ENCODE measurements around the gene C1orf21. TPM values are rescaled to one million over a fixed set of nuclear protein-coding genes. Genes with fewer than 3 reads are reported as not detected.
"Not testable (repeated sequence)": the region's sequence is repeated elsewhere in the genome, so short reads cannot be mapped to it uniquely, and the experiment has no call there.

The C1orf21 gene
- total and polyA plus RNA-seq, 2 of the 4 experiments (the other 2 are of a cell fraction) = 6.4 to 9.9 TPM

DNA sequence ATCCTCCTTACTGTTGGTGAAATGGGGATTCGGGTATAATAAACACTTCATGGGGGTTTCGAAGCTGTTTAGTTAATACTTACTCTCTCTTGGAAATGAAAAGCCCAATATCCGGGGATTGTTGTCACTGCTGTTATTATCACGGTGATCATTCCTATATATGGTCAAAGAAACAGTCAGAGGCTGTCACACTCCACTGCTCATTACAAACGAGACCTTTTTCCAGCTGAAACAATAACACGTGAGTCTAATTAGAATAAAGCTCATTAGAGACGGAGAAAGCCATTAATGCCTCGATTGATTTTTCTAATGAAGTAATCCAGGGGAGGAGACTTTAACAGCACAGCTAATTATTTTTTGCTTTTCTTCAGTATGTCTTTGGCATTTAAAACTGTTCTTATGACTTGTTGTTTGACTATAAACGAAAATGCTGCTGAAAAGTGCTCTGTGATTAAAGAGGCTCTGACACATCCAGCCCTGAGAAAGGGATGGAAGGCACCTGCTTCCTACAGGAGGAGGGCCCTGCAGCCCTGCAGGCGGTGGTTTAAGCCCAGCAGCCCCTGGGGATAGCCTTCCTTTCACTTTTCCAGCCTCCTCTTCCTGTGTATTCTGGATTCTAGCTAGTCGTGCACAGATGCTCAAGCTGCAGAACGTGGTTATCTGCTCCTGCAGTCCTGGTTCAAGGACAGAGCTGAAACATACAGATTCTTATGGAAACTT, 224.2 kb downstream of the C1orf21 start:
- no peak overlapping the region for H3K4ac ChIP-seq (ENCODE audit: low read depth, low read length)
- no peak overlapping the region; a peak in 1 of 4 replicates for H4K8ac ChIP-seq (ENCODE audit: low read depth in 2 of 2, low read length in 2 of 2)
- TF ChIP-seq MXI1 (IDR thresholded peaks at IDR 0.05; ENCODE audit: borderline replicate concordance, low read depth, low read length) = no peak
- no peak for TF ChIP-seq SMC3 (IDR thresholded peaks at IDR 0.05; ENCODE audit: low read depth, low read length)
- no peak for TF ChIP-seq POLR2A (IDR thresholded peaks at IDR 0.05; ENCODE audit: low read depth, low read length)
- TF ChIP-seq, protein P1, sequence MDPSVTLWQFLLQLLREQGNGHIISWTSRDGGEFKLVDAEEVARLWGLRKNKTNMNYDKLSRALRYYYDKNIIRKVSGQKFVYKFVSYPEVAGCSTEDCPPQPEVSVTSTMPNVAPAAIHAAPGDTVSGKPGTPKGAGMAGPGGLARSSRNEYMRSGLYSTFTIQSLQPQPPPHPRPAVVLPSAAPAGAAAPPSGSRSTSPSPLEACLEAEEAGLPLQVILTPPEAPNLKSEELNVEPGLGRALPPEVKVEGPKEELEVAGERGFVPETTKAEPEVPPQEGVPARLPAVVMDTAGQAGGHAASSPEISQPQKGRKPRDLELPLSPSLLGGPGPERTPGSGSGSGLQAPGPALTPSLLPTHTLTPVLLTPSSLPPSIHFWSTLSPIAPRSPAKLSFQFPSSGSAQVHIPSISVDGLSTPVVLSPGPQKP (IDR thresholded peaks at IDR 0.05; ENCODE audit: borderline replicate concordance, low read depth, low read length) = no peak
- no peak for TF ChIP-seq RAD21 (IDR thresholded peaks at IDR 0.05; ENCODE audit: low read length)
- no peak for TF ChIP-seq CEBPB (IDR thresholded peaks at IDR 0.05; ENCODE audit: low read depth, low read length)
- no peak for TF ChIP-seq MAZ (IDR thresholded peaks at IDR 0.05; ENCODE audit: borderline replicate concordance, low read depth, low read length)
- no peak overlapping the region for H3K4me3 ChIP-seq (ENCODE audit: insufficient read depth, low read depth, low read length)
- dilution Hi-C loops (cut with HindIII; ENCODE audit: low sequenced_read_pairs, unreplicated experiment) (no loop called here), intact Hi-C loops (cut with micrococcal nuclease) (no loop called here), in situ Hi-C loops (cut with MboI; ENCODE audit: low sequenced_read_pairs) (no loop called here)
- H2BK15ac ChIP-seq (ENCODE audit: low read depth, low read length) = no peak overlapping the region
- no peak overlapping the region for H3K27ac ChIP-seq (ENCODE audit: insufficient read depth, low read length)
- H3K56ac ChIP-seq (ENCODE audit: extremely low read depth, insufficient read depth, low read length) = no peak overlapping the region
- H3K4me2 ChIP-seq (ENCODE audit: low read depth, low read length) = peak overlapping the region; percentile 55
- H2AK9ac ChIP-seq (replicated peaks; ENCODE audit: low read depth, low read length, poor library complexity) = peak overlapping the region; percentile 18
- no peaks in the 10 kb centered on the region for H3K9me1 ChIP-seq (ENCODE audit: insufficient read depth, low read length)
- no peak for DNase-seq
- peaks cover 1% of the 10 kb centered on the region; the same call in 1 of the 2 replicates for H3K4me1 ChIP-seq (ENCODE audit: control insufficient read depth, insufficient read depth, low read length)
- H3K36me3 ChIP-seq (ENCODE audit: control insufficient read depth, insufficient read depth, low read length) = no peaks in the 10 kb centered on the region
- H4K5ac ChIP-seq (ENCODE audit: low read depth, low read length) = no peak overlapping the region
- H2BK20ac ChIP-seq (ENCODE audit: low read depth, low read length) = no peak overlapping the region
- no peak overlapping the region for H2AFZ ChIP-seq (replicated peaks; ENCODE audit: low read length, poor library complexity)
- H3K27me3 ChIP-seq (ENCODE audit: control insufficient read depth, insufficient read depth, low read length) = no peaks in the 10 kb centered on the region
- H3K79me1 ChIP-seq (ENCODE audit: low read depth in 1 of 2, low read length in 2 of 2) = no peaks in the 10 kb centered on the region
- no TSS peak for BruUV-seq (replicated peaks)
- H2BK5ac ChIP-seq (ENCODE audit: low read depth, low read length, poor library complexity, severe bottlenecking) = no peak overlapping the region
- peak overlapping the region; percentile 45; the same call in 1 of the 2 replicates for H3K14ac ChIP-seq (replicated peaks; ENCODE audit: low read depth, low read length)
- ChIA-PET CTCF (interaction anchor here (1.0 kb wide), 1 partner anchor 53 kb away, joined by 3 read pairs; no protein-coding TSS in a partner anchor), POLR2A (ENCODE audit: unreplicated experiment) (interaction anchor here (0.6 kb wide), 1 partner anchor 386 kb away, joined by 10 read pairs; no protein-coding TSS in a partner anchor)
- H3K23ac ChIP-seq (ENCODE audit: low read depth, low read length) = peak overlapping the region; percentile 1; the same call in 1 of the 2 replicates
- H4K91ac ChIP-seq (ENCODE audit: insufficient read depth, low read depth, low read length) = no peak overlapping the region
- H2AK5ac ChIP-seq (ENCODE audit: low read depth, low read length) = no peak overlapping the region
- H4K20me1 ChIP-seq (ENCODE audit: insufficient read depth, low read length) = no peaks in the 10 kb centered on the region
- 0 out of 2 replicates have a peak overlapping the region, but pooled peaks have one; percentile 49 for H2BK120ac ChIP-seq (ENCODE audit: low read depth, low read length)
- WGBS, 2 experiments (ENCODE audit: extremely low coverage in 2 of 2, insufficient read length in 1 of 2) = no CpG with 5 or more reads among the region's 12 CpGs
- peak; percentile 46 for ATAC-seq (ENCODE audit: low read depth)
- no peaks in the 10 kb centered on the region for H3K9me3 ChIP-seq (ENCODE audit: control insufficient read depth, insufficient read depth, low read length)
- H3K9ac ChIP-seq (ENCODE audit: low read depth, low read length) = no peak overlapping the region
- no peak overlapping the region for H3K18ac ChIP-seq (ENCODE audit: low read depth, low read length)

DNA sequence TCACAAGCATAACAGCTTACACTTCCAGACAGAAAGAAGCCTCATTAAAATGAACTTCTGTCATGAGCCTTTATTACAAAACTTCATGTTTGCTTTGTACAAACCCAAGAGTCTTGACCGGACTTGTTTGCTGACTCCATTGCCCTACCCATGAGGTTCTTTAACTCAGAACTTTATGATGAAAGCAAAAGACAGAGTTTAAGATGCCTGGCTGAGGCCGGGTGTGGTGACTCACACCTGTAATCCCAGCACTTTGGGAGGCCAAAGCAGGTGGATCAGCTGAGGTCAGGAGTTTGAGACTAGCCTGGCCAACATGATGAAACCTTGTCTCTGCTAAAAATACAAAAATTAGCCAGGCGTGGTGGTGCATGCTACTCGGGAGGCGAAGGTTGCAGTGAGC, 225.4 kb downstream of the C1orf21 start:
- H2BK120ac ChIP-seq (ENCODE audit: low read depth, low read length); H3K27me3 ChIP-seq (ENCODE audit: control insufficient read depth, insufficient read depth, low read length); CTCF ChIA-PET; H3K4me3 ChIP-seq (ENCODE audit: insufficient read depth, low read depth, low read length); H4K5ac ChIP-seq (ENCODE audit: low read depth, low read length); H4K91ac ChIP-seq (ENCODE audit: insufficient read depth, low read depth, low read length); H4K20me1 ChIP-seq (ENCODE audit: insufficient read depth, low read length); H2BK5ac ChIP-seq (ENCODE audit: low read depth, low read length, poor library complexity, severe bottlenecking); H3K27ac ChIP-seq (ENCODE audit: insufficient read depth, low read length); H2AK9ac ChIP-seq (replicated peaks; ENCODE audit: low read depth, low read length, poor library complexity); BruUV-seq (replicated peaks); H3K9me1 ChIP-seq (ENCODE audit: insufficient read depth, low read length); H3K14ac ChIP-seq (replicated peaks; ENCODE audit: low read depth, low read length); H3K4ac ChIP-seq (ENCODE audit: low read depth, low read length); H2BK20ac ChIP-seq (ENCODE audit: low read depth, low read length); H3K36me3 ChIP-seq (ENCODE audit: control insufficient read depth, insufficient read depth, low read length); intact Hi-C loops (cut with micrococcal nuclease); H3K18ac ChIP-seq (ENCODE audit: low read depth, low read length); in situ Hi-C loops (cut with MboI; ENCODE audit: low sequenced_read_pairs); H2AFZ ChIP-seq (replicated peaks; ENCODE audit: low read length, poor library complexity); H3K9ac ChIP-seq (ENCODE audit: low read depth, low read length); H4K8ac ChIP-seq (ENCODE audit: low read depth in 2 of 2, low read length in 2 of 2); H3K4me2 ChIP-seq (ENCODE audit: low read depth, low read length); dilution Hi-C loops (cut with HindIII; ENCODE audit: low sequenced_read_pairs, unreplicated experiment); H3K56ac ChIP-seq (ENCODE audit: extremely low read depth, insufficient read depth, low read length); ATAC-seq (ENCODE audit: low read depth); H3K23ac ChIP-seq (ENCODE audit: low read depth, low read length); POLR2A ChIA-PET (ENCODE audit: unreplicated experiment); H3K4me1 ChIP-seq (ENCODE audit: control insufficient read depth, insufficient read depth, low read length); H3K9me3 ChIP-seq (ENCODE audit: control insufficient read depth, insufficient read depth, low read length); H3K79me1 ChIP-seq (ENCODE audit: low read depth in 1 of 2, low read length in 2 of 2); DNase-seq; H2BK15ac ChIP-seq (ENCODE audit: low read depth, low read length); H2AK5ac ChIP-seq (ENCODE audit: low read depth, low read length): not testable (repeated sequence)
- 100% methylated on average over 1 of the region's 5 CpGs; no CpG with 5 or more reads in 1 of the 2 experiments for WGBS, 2 experiments (ENCODE audit: extremely low coverage in 2 of 2, insufficient read length in 1 of 2)
